Endothelial cell of umbilical vein (primary cell): Measurements from ENCODE around the gene EMCN. TPM values are rescaled to one million over a fixed set of nuclear protein-coding genes. Genes with fewer than 3 reads are reported as not detected.

Experiments
- BruUV-seq: library from RNA; stranded (reverse); fragments of 400-500 nt; replicated peaks from 2 replicates; lab custom pipeline; 2021; lab: Mats Ljungman, UMichigan
- CTCF ChIA-PET: fragments of 300-600, 350-600 bp; sonication (Branson Sonifier 250); formaldehyde crosslinking; loops from one replicate; lab custom pipeline; 2021; ENCODE audit warnings: antibody characterized with exemption, inconsistent platforms; lab: Charles Lee
- POLR2A ChIA-PET: fragments of 300-600, 350-600 bp; sonication (Branson Sonifier 250); formaldehyde crosslinking; loops from one replicate; lab custom pipeline; 2021; ENCODE audit warnings: antibody characterized with exemption, inconsistent platforms; lab: Charles Lee
- DNase-seq: peaks from one replicate; pipeline ENCODE4 v3.0.0-alpha.2; 2011; ENCODE audit warnings: low read depth, low spot score
- FAIRE-seq: peaks from 2 replicates; lab custom pipeline; 2011; peaks lifted over from hg19 to GRCh38; lab: Jason Lieb, UNC
- H2AFZ ChIP-seq: 2 replicates; pipeline ENCODE4 v1.6.0; 2012; ENCODE audit warnings: low read depth, low read length, control low read depth, inconsistent platforms
- H3K27ac ChIP-seq: 2 replicates; pipeline ENCODE4 v1.5.1; 2011; ENCODE audit warnings: low read depth, mild to moderate bottlenecking, control low read depth, low read length, moderate library complexity; ENCODE audit not compliant: insufficient read depth
- H3K27me3 ChIP-seq, 2 experiments: 2 replicates each; pipeline versions ENCODE4 v1.6.0 to v1.6.1; 2011; ENCODE audit warnings: low read length in 2 of 2, mixed read lengths in 1 of 2; ENCODE audit not compliant: control insufficient read depth in 2 of 2, insufficient read depth in 2 of 2
- H3K36me3 ChIP-seq, 2 experiments: 2 replicates in 1 of 2; 3 replicates in 1 of 2; pipeline ENCODE4 v1.5.1; 2011; ENCODE audit warnings: low read length in 2 of 2, mild to moderate bottlenecking in 1 of 2, moderate library complexity in 1 of 2; ENCODE audit not compliant: control insufficient read depth in 2 of 2, insufficient read depth in 2 of 2; ENCODE audit errors: extremely low read depth in 1 of 2
- H3K4me1 ChIP-seq: 3 replicates; pipeline ENCODE4 v1.5.1; 2011; ENCODE audit warnings: mild to moderate bottlenecking, low read length; ENCODE audit not compliant: control insufficient read depth, insufficient read depth; ENCODE audit errors: extremely low read depth
- H3K4me2 ChIP-seq: 2 replicates; pipeline ENCODE4 v1.6.1; 2011; ENCODE audit warnings: low read length, control low read depth, mixed read lengths; ENCODE audit not compliant: insufficient read depth
- H3K4me3 ChIP-seq, 3 experiments: fragments of 200-600 bp in 1 of 3; sonication (generic), shearing (Covaris generic) in 1 of 3; replicated peaks in 1 of 3; 2 replicates each; pipeline ENCODE4 v1.5.1; 2011 to 2016; ENCODE audit warnings: control low read depth in 3 of 3, low read length in 3 of 3, mild to moderate bottlenecking in 2 of 3, inconsistent platforms in 1 of 3, low read depth in 1 of 3, moderate library complexity in 1 of 3; ENCODE audit not compliant: insufficient read depth in 1 of 3
- H3K79me2 ChIP-seq: 2 replicates; pipeline ENCODE4 v1.6.0; 2012; ENCODE audit warnings: low read length, inconsistent platforms; ENCODE audit not compliant: control insufficient read depth, insufficient read depth
- H3K9ac ChIP-seq: replicated peaks from 2 replicates; pipeline ENCODE3; 2011; ENCODE audit warnings: low read length, control low read depth; ENCODE audit not compliant: insufficient read depth; ENCODE audit errors: extremely low read depth
- H3K9me1 ChIP-seq: replicated peaks from 3 replicates; pipeline ENCODE4 v1.6.0; 2011; ENCODE audit warnings: mild to moderate bottlenecking, low read length; ENCODE audit not compliant: control insufficient read depth, insufficient read depth; ENCODE audit errors: extremely low read depth
- H3K9me3 ChIP-seq: replicated peaks from 2 replicates; pipeline ENCODE4 v1.5.1; 2012; ENCODE audit warnings: low read length, inconsistent platforms; ENCODE audit not compliant: control insufficient read depth, insufficient read depth
- H4K20me1 ChIP-seq: replicated peaks from 2 replicates; pipeline ENCODE3; 2011; ENCODE audit warnings: mild to moderate bottlenecking, low read length; ENCODE audit not compliant: control insufficient read depth, insufficient read depth; ENCODE audit errors: extremely low read depth
- EZH2 ChIP-seq: IDR thresholded peaks from 2 replicates; pipeline ENCODE4 v1.6.1; 2012; ENCODE audit warnings: borderline replicate concordance, low read depth, mild to moderate bottlenecking, moderate library complexity, low read length, inconsistent platforms; ENCODE audit not compliant: severe bottlenecking
- FOS ChIP-seq: IDR thresholded peaks from 2 replicates; pipeline ENCODE4 v1.6.1; 2011; ENCODE audit warnings: mild to moderate bottlenecking, low read length, moderate library complexity, borderline replicate concordance; ENCODE audit not compliant: insufficient read depth
- GATA2 ChIP-seq: IDR thresholded peaks from 2 replicates; pipeline ENCODE4 v1.7.0; 2011; ENCODE audit warnings: low read depth, mild to moderate bottlenecking, moderate library complexity, mixed read lengths, low read length; ENCODE audit not compliant: insufficient read length, insufficient read depth
- JUN ChIP-seq: IDR thresholded peaks from 2 replicates; pipeline ENCODE4 v1.6.1; 2011; ENCODE audit warnings: borderline replicate concordance, low read depth; ENCODE audit not compliant: insufficient read length, insufficient read depth
- MYC ChIP-seq: IDR thresholded peaks from one replicate; pipeline ENCODE4 v1.6.1; 2011; ENCODE audit warnings: mild to moderate bottlenecking, low read depth, low read length
- POLR2A ChIP-seq: IDR thresholded peaks from 2 replicates; pipeline ENCODE4 v1.6.1; 2012; ENCODE audit warnings: low read depth, mild to moderate bottlenecking, control low read depth, low read length
- POLR2AphosphoS5 ChIP-seq: IDR thresholded peaks from 2 replicates; pipeline ENCODE4 v1.6.1; 2012; ENCODE audit warnings: low read depth, mild to moderate bottlenecking, control low read depth, low read length, moderate library complexity; ENCODE audit not compliant: insufficient read depth
- dilution Hi-C: fragments of 300-500 bp; cut with MboI; formaldehyde crosslinking; loops from one replicate; pipeline ENCODE4 v1.15.0; 2019; ENCODE audit warnings: low sequenced_read_pairs; ENCODE audit not compliant: extremely low pct_ligation_motif_present
- intact Hi-C: fragments of 100-400 bp; cut with micrococcal nuclease; formaldehyde crosslinking; loops from one replicate; pipeline ENCODE4 v1.10.0; 2022
- polyA plus RNA-seq, 4 experiments: library from polyadenylated mRNA; depleted of rRNA in 3 of 4; stranded (reverse) in 3 of 4; unstranded in 1 of 4; fragments of >200 nt; gene quantifications; 2 replicates each; pipeline versions ENCODE4 v1.2.1 to v1.2.3, GENCODE V29; 2011 to 2012; ENCODE audit warnings: missing spikeins in 1 of 4
- total RNA-seq: library from RNA; stranded (reverse); gene quantifications from 2 replicates; pipeline ENCODE4 v1.2.3, GENCODE V29; 2021
- TF ChIP-seq, protein P1 (sequence below): IDR thresholded peaks from 2 replicates; pipeline ENCODE4 v1.6.1; 2011; ENCODE audit not compliant: insufficient read depth, insufficient read length
- TF ChIP-seq, protein P2 (sequence below), 2 donors: IDR thresholded peaks; 1 replicate in 1 of 2; 2 replicates in 1 of 2; pipeline ENCODE4 v1.5.1; 2011; ENCODE audit warnings: low read length in 2 of 2, mild to moderate bottlenecking in 2 of 2, moderate library complexity in 2 of 2, control low read depth in 1 of 2, inconsistent platforms in 1 of 2, low read depth in 1 of 2; ENCODE audit not compliant: insufficient read depth in 1 of 2; ENCODE audit errors: extremely low read depth in 1 of 2

Gene EMCN
- total and polyA plus RNA-seq, 2 donors (not counting 3 experiments of a cell fraction or from before 2014, with no cell fraction given), result 51.6 to 97.3 TPM

DNA sequence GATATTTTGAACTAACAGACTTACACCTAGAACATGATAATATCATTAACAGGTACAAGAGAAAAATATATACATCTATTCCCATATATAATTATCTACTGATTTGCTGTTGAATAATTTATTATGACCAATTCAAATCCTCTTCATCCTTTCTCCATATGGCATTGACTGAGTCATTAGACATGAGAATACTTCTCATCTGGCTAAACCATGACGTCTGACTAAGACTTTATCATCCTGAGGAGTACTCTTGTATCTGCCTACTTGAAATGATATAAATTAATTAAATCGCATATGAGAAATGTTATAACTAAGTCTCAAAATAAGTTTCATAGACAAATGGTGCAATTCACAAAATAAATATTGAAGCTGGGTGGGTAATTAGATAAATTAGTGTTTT is 67.4 kb downstream of the EMCN start:
- POLR2A ChIA-PET, result no interaction called here
- no TSS peak for BruUV-seq
- dilution Hi-C loops, result no loop called here

DNA sequence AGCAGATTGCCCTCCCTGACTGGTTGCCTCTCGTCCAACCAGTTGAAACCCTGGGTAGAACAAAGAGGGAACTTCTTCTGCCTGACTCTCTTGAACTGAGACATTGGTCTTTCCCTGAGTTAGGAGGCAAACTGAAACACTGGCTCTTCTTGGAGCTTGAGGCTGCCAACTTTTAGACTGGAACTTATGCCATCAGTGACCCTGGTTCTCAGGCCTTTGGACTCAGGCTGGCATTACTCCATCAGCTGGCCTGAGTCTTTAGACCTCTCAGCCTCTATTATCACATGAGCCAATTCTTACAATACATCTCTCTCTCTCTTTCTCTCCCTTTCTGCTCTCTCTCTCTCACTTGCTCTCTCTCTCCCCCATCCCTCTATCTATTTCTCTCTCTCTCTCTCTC is 86.4 kb downstream of the EMCN start:
- H3K36me3 ChIP-seq, result peaks cover 0 to 2% of the 10 kb centered on the region in 2 experiments
- dilution Hi-C loops (no loop called here), intact Hi-C loops (no loop called here)
- no peaks in the 10 kb centered on the region for H3K9me1 ChIP-seq
- H3K4me3 ChIP-seq, result no peak overlapping the region
- DNase-seq (peak; percentile 5), FAIRE-seq (no peak)
- no peaks in the 10 kb centered on the region for H4K20me1 ChIP-seq
- H3K27me3 ChIP-seq, result no peaks in the 10 kb centered on the region
- peaks cover 28% of the 10 kb centered on the region for H3K4me1 ChIP-seq
- ChIA-PET CTCF (no interaction called here), POLR2A (no interaction called here)
- no TSS peak for BruUV-seq
- no peak overlapping the region for H2AFZ ChIP-seq
- TF ChIP-seq MYC (no peak), GATA2 (no peak), JUN (no peak), POLR2AphosphoS5 (no peak), POLR2A (no peak), FOS (no peak), EZH2 (no peak)
- TF ChIP-seq, protein P1, sequence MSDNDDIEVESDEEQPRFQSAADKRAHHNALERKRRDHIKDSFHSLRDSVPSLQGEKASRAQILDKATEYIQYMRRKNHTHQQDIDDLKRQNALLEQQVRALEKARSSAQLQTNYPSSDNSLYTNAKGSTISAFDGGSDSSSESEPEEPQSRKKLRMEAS, result no peak
- TF ChIP-seq, protein P2, sequence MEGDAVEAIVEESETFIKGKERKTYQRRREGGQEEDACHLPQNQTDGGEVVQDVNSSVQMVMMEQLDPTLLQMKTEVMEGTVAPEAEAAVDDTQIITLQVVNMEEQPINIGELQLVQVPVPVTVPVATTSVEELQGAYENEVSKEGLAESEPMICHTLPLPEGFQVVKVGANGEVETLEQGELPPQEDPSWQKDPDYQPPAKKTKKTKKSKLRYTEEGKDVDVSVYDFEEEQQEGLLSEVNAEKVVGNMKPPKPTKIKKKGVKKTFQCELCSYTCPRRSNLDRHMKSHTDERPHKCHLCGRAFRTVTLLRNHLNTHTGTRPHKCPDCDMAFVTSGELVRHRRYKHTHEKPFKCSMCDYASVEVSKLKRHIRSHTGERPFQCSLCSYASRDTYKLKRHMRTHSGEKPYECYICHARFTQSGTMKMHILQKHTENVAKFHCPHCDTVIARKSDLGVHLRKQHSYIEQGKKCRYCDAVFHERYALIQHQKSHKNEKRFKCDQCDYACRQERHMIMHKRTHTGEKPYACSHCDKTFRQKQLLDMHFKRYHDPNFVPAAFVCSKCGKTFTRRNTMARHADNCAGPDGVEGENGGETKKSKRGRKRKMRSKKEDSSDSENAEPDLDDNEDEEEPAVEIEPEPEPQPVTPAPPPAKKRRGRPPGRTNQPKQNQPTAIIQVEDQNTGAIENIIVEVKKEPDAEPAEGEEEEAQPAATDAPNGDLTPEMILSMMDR (IDR thresholded peaks at IDR 0.05; ENCODE audit: extremely low read depth in 1 of 2, insufficient read depth in 1 of 2, low read depth in 1 of 2, low read length in 2 of 2), result no peak
- H3K27ac ChIP-seq, result no peak overlapping the region
- no peak overlapping the region for H3K4me2 ChIP-seq
- no peak overlapping the region for H3K9ac ChIP-seq
- H3K9me3 ChIP-seq, result no peaks in the 10 kb centered on the region
- no peaks in the 10 kb centered on the region for H3K79me2 ChIP-seq

More for the DNA sequence above, 67.4 kb downstream of the EMCN start:
- TF ChIP-seq EZH2, result no peak
- TF ChIP-seq GATA2, result no peak
- TF ChIP-seq, protein P1, result no peak
- TF ChIP-seq, protein P2 (IDR thresholded peaks at IDR 0.05; ENCODE audit: extremely low read depth in 1 of 2, insufficient read depth in 1 of 2, low read depth in 1 of 2, low read length in 2 of 2), result no peak
- Histone ChIP-seq H2AFZ (no peak overlapping the region), H3K4me3 (no peak overlapping the region), H3K4me2 (no peak overlapping the region), H3K9ac (no peak overlapping the region), H3K9me3 (no peaks in the 10 kb centered on the region), H4K20me1 (peaks cover 2% of the 10 kb centered on the region), H3K27ac (no peak overlapping the region), H3K79me2 (no peaks in the 10 kb centered on the region), H3K4me1 (no peaks in the 10 kb centered on the region), H3K36me3 (no peaks in the 10 kb centered on the region), H3K27me3 (no peaks in the 10 kb centered on the region), H3K9me1 (no peaks in the 10 kb centered on the region)
- intact Hi-C loops, result no loop called here
- CTCF ChIA-PET, result interaction anchor here (1.1 to 1.2 kb wide), 2 partner anchors 12 to 46 kb away, joined by 3 read pairs; no protein-coding TSS in a partner anchor
- FAIRE-seq (no peak), DNase-seq (no peak)
